SK-N-SH treated with all-trans-retinoic acid at 6 μM for 48 hours (cell line): ENCODE results near the gene NALF2.

Experiments
- ATAC-seq: fragments of 200-7000 bp; cut with Tn5 transposase; 3 replicates; pipeline ENCODE4 v1.9.1; 2020; ENCODE audit warnings: mild to moderate bottlenecking, moderate library complexity
- ARNTL ChIP-seq: fragments of 450-650 bp; formaldehyde crosslinking; IDR thresholded peaks from 2 replicates; pipeline ENCODE4 v1.5.0; 2020; ENCODE audit warnings: low read depth, mild to moderate bottlenecking, moderate library complexity, borderline replicate concordance
- BACH2 ChIP-seq: fragments of 250-450 bp; sonication (Bioruptor Pico); IDR thresholded peaks from 2 replicates; pipeline ENCODE4 v1.9.0; 2021; ENCODE audit warnings: mild to moderate bottlenecking, borderline replicate concordance
- CREB5 ChIP-seq: fragments of 250-450 bp; sonication (Bioruptor Pico); IDR thresholded peaks from 2 replicates; pipeline ENCODE4 v1.5.1; 2020; ENCODE audit warnings: low read depth, mild to moderate bottlenecking, moderate library complexity
- CSDC2 ChIP-seq: fragments of 250-450 bp; sonication (Bioruptor Pico); IDR thresholded peaks from 2 replicates; pipeline ENCODE4 v1.5.0; 2020; ENCODE audit warnings: mild to moderate bottlenecking, moderate library complexity
- CSRNP3 ChIP-seq: fragments of 250-450 bp; sonication (Bioruptor Pico); IDR thresholded peaks from 2 replicates; pipeline ENCODE4 v1.5.1; 2021; ENCODE audit warnings: mild to moderate bottlenecking, moderate library complexity
- ESRRG ChIP-seq: fragments of 250-450 bp; sonication (Bioruptor Pico); IDR thresholded peaks from 2 replicates; pipeline ENCODE4 v1.6.1; 2021; ENCODE audit warnings: mild to moderate bottlenecking
- GLIS3 ChIP-seq: fragments of 250-450 bp; sonication (Bioruptor Pico); IDR thresholded peaks from 2 replicates; pipeline ENCODE4 v1.5.0; 2020; ENCODE audit warnings: mild to moderate bottlenecking, moderate library complexity
- OSR1 ChIP-seq: fragments of 250-450 bp; sonication (Bioruptor Pico); IDR thresholded peaks from 2 replicates; pipeline ENCODE4 v1.8.0; 2022; ENCODE audit warnings: moderate library complexity, mild to moderate bottlenecking, inconsistent platforms
- PATZ1 ChIP-seq: fragments of 250-450 bp; sonication (Bioruptor Pico); IDR thresholded peaks from 2 replicates; pipeline ENCODE4 v1.8.0; 2020; ENCODE audit warnings: mild to moderate bottlenecking, moderate library complexity, borderline replicate concordance
- POU6F1 ChIP-seq: fragments of 250-450 bp; sonication (Bioruptor Pico); IDR thresholded peaks from 2 replicates; pipeline ENCODE4 v1.8.0; 2021; ENCODE audit warnings: low read depth, mild to moderate bottlenecking, moderate library complexity, borderline replicate concordance
- PPARA ChIP-seq: fragments of 250-450 bp; sonication (Bioruptor Pico); IDR thresholded peaks from 2 replicates; pipeline ENCODE4 v1.5.0; 2020; ENCODE audit warnings: mild to moderate bottlenecking, borderline replicate concordance
- RARB ChIP-seq: fragments of 250-450 bp; sonication (Bioruptor Pico); IDR thresholded peaks from 2 replicates; pipeline ENCODE4 v1.8.0; 2021; ENCODE audit warnings: mild to moderate bottlenecking, moderate library complexity
- SNAI2 ChIP-seq: fragments of 250-450 bp; sonication (Bioruptor Pico); IDR thresholded peaks from 2 replicates; pipeline ENCODE4 v1.5.0; 2020; ENCODE audit warnings: mild to moderate bottlenecking, moderate library complexity
- TCF4 ChIP-seq: fragments of 250-450 bp; sonication (Bioruptor Pico); IDR thresholded peaks from 2 replicates; pipeline ENCODE4 v1.8.0; 2021; ENCODE audit warnings: mild to moderate bottlenecking, moderate library complexity, borderline replicate concordance
- TOX ChIP-seq: fragments of 250-450 bp; sonication (Bioruptor Pico); IDR thresholded peaks from 2 replicates; pipeline ENCODE4 v1.8.0; 2021; ENCODE audit warnings: mild to moderate bottlenecking, moderate library complexity, borderline replicate concordance
- TSHZ2 ChIP-seq: fragments of 250-450 bp; sonication (Bioruptor Pico); IDR thresholded peaks from 2 replicates; pipeline ENCODE4 v1.5.0; 2020; ENCODE audit warnings: mild to moderate bottlenecking, moderate library complexity
- ZFP30 ChIP-seq: fragments of 450-650 bp; formaldehyde crosslinking; IDR thresholded peaks from 2 replicates; pipeline ENCODE4 v1.5.0; 2022; ENCODE audit warnings: mild to moderate bottlenecking, moderate library complexity
- ZNF565 ChIP-seq: fragments of 450-650 bp; formaldehyde crosslinking; conservative IDR thresholded peaks from 2 replicates; pipeline ENCODE4 v1.5.0; 2020; ENCODE audit warnings: low read depth, mild to moderate bottlenecking, moderate library complexity
- ZNF70 ChIP-seq: fragments of 450-650 bp; formaldehyde crosslinking; IDR thresholded peaks from 2 replicates; pipeline ENCODE4 v1.5.0; 2020; ENCODE audit warnings: mild to moderate bottlenecking, moderate library complexity
- ZNF8 ChIP-seq: fragments of 450-650 bp; formaldehyde crosslinking; IDR thresholded peaks from 2 replicates; pipeline ENCODE4 v1.5.0; 2020; ENCODE audit warnings: mild to moderate bottlenecking, moderate library complexity

The NALF2 gene

GRCh38 chrX:69523314-69523713 is 19.2 kb downstream of the NALF2 start (continued):
- TF ChIP-seq CREB5 (CRISPR knock-in tag) (no peak), OSR1 (no peak)

GRCh38 chrX:69524781-69525363 is 20.7 kb downstream of the NALF2 start:
- ATAC-seq, result no peak
- TF ChIP-seq CSDC2 (CRISPR knock-in tag) (no peak), CREB5 (CRISPR knock-in tag) (no peak), PATZ1 (CRISPR knock-in tag) (no peak), BACH2 (CRISPR knock-in tag) (no peak), ZNF70 (CRISPR knock-in tag) (no peak), CSRNP3 (CRISPR knock-in tag) (no peak), ARNTL (CRISPR knock-in tag) (no peak), TOX (no peak)
- TF ChIP-seq, all 23 proteins: peak for 0

GRCh38 chrX:69530306-69530705 is 26.2 kb downstream of the NALF2 start:
- no peak for TF ChIP-seq GLIS3 (CRISPR knock-in tag)
- no peak for TF ChIP-seq ARNTL (CRISPR knock-in tag)
- TF ChIP-seq PPARA (CRISPR knock-in tag), result no peak
- no peak for TF ChIP-seq ZNF565 (CRISPR knock-in tag)
- TF ChIP-seq ZFP30 (CRISPR knock-in tag), result no peak
- TF ChIP-seq CREB5 (CRISPR knock-in tag), result no peak

GRCh38 chrX:69531031-69531755 is 27.1 kb downstream of the NALF2 start:
- ATAC-seq, result no peak
- TF ChIP-seq PPARA (CRISPR knock-in tag), result no peak
- no peak for TF ChIP-seq ZNF8
- no peak for TF ChIP-seq TOX
- TF ChIP-seq ZNF565 (CRISPR knock-in tag), result no peak
- TF ChIP-seq TSHZ2 (CRISPR knock-in tag), result no peak
- no peak for TF ChIP-seq ARNTL (CRISPR knock-in tag)
- TF ChIP-seq CSDC2 (CRISPR knock-in tag), result no peak
- TF ChIP-seq GLIS3 (CRISPR knock-in tag), result no peak
- no peak for TF ChIP-seq CSRNP3 (CRISPR knock-in tag)
- TF ChIP-seq POU6F1 (CRISPR knock-in tag), result no peak
- TF ChIP-seq TCF4, result no peak
- no peak for TF ChIP-seq RARB (CRISPR knock-in tag)
- no peak for TF ChIP-seq SNAI2 (CRISPR knock-in tag)
- no peak for TF ChIP-seq BACH2 (CRISPR knock-in tag)
- TF ChIP-seq ZNF70 (CRISPR knock-in tag), result no peak
- TF ChIP-seq OSR1, result no peak
- no peak for TF ChIP-seq ESRRG (CRISPR knock-in tag)

More at GRCh38 chrX:69530306-69530705, 26.2 kb downstream of the NALF2 start:
- no peak for ATAC-seq
